Activated CD4-positive, alpha-beta memory T cell treated with anti-CD3 and anti-CD28 coated beads for 36 hours (primary cell): ENCODE results near the gene PLXNB1. TPM values are rescaled to one million over a fixed set of nuclear protein-coding genes. Genes with fewer than 3 reads are reported as not detected.
"Not testable (repeated sequence)": the region's sequence is repeated elsewhere in the genome, so short reads cannot be mapped to it uniquely, and the experiment has no call there.

Experiments
- CTCF ChIA-PET: fragments of 350-600 bp; sonication (Branson Sonifier 250); formaldehyde crosslinking; loops from one replicate; lab custom pipeline; 2021; ENCODE audit warnings: antibody characterized with exemption, inconsistent platforms; lab: Charles Lee
- POLR2A ChIA-PET: fragments of 350-600 bp; sonication (Branson Sonifier 250); formaldehyde crosslinking; loops from one replicate; lab custom pipeline; 2021; ENCODE audit warnings: antibody characterized with exemption; lab: Charles Lee
- DNase-seq: peaks from one replicate; pipeline ENCODE4 v3.0.0-alpha.2; 2020
- H3K27ac Mint-ChIP-seq: one replicate; pipeline ENCODE4 v1.8.0; 2021; ENCODE audit warnings: mixed read lengths
- H3K27me3 Mint-ChIP-seq: one replicate; pipeline ENCODE4 v1.8.0; 2021; ENCODE audit warnings: mixed read lengths
- H3K36me3 Mint-ChIP-seq: one replicate; pipeline ENCODE4 v1.8.0; 2021; ENCODE audit warnings: mixed read lengths
- H3K4me1 Mint-ChIP-seq: one replicate; pipeline ENCODE4 v1.8.0; 2021; ENCODE audit warnings: low read depth, mixed read lengths
- H3K4me3 Mint-ChIP-seq: one replicate; pipeline ENCODE4 v1.8.0; 2021; ENCODE audit warnings: mild to moderate bottlenecking, mixed read lengths
- H3K9me3 Mint-ChIP-seq: one replicate; pipeline ENCODE4 v1.8.0; 2021; ENCODE audit warnings: mixed read lengths
- intact Hi-C: fragments of 100-400 bp; cut with micrococcal nuclease; formaldehyde crosslinking; loops from one replicate; pipeline ENCODE4 v1.15.1; 2023
- total RNA-seq, 2 experiments: library from RNA; stranded (reverse); gene quantifications; one replicate each; pipeline ENCODE4 v1.2.3, GENCODE V29; 2021

Gene PLXNB1
- total RNA-seq, 2 experiments from 2014 or later = 3.2 to 3.8 TPM

DNA sequence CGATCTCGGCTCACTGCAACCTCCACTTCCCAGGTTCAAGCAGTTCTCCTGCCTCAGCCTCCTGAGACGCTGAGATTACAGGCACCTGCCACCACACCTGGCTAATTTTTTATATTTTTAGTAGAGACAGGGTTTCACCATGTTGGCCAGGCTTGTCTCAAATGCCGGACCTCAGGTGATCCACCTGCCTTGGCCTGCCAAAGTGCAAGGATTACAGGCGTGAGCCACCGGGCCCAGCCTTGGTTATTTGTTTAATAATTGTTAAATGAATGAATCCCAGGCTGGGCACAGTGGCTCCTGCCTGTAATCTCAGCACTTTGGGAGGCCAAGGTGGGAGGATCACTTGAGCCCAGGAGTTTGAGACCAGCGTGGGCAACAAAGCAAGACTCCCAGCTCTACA is 31.9 kb upstream of the PLXNB1 start:
- DNase-seq, H3K27me3 Mint-ChIP-seq, H3K27ac Mint-ChIP-seq, H3K9me3 Mint-ChIP-seq, CTCF ChIA-PET, POLR2A ChIA-PET, H3K4me3 Mint-ChIP-seq, intact Hi-C loops: not testable (repeated sequence)
- peaks cover 24% of the 10 kb centered on the region for H3K36me3 Mint-ChIP-seq
- H3K4me1 Mint-ChIP-seq = peaks cover 10% of the 10 kb centered on the region

DNA sequence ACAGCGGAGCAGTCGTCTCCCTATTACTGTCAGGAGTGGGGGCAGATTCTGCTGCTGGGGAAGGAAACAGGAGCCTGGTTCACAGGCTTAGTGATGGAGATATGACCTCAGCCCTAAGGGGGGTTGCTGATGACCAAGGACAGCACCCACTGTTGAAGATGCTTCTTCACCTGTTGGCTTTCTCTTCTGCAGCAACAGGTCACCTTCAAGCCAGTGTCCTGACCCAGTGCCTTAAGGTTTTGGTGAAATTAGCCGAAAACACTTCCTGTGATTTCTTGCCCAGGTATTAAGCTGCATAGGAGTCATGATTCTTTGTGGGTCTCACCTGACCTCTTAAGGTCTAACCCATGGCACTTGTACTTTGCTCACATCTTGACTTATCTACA is 30.6 kb upstream of the PLXNB1 start:
- ChIA-PET POLR2A (no interaction called here), CTCF (no interaction called here)
- no peaks in the 10 kb centered on the region for H3K27me3 Mint-ChIP-seq
- peaks cover 21% of the 10 kb centered on the region for H3K36me3 Mint-ChIP-seq
- no peak overlapping the region for H3K4me3 Mint-ChIP-seq
- H3K9me3 Mint-ChIP-seq = no peaks in the 10 kb centered on the region
- H3K4me1 Mint-ChIP-seq = peaks cover 2% of the 10 kb centered on the region
- no peak for DNase-seq
- intact Hi-C loops = no loop called here
- no peak overlapping the region for H3K27ac Mint-ChIP-seq

DNA sequence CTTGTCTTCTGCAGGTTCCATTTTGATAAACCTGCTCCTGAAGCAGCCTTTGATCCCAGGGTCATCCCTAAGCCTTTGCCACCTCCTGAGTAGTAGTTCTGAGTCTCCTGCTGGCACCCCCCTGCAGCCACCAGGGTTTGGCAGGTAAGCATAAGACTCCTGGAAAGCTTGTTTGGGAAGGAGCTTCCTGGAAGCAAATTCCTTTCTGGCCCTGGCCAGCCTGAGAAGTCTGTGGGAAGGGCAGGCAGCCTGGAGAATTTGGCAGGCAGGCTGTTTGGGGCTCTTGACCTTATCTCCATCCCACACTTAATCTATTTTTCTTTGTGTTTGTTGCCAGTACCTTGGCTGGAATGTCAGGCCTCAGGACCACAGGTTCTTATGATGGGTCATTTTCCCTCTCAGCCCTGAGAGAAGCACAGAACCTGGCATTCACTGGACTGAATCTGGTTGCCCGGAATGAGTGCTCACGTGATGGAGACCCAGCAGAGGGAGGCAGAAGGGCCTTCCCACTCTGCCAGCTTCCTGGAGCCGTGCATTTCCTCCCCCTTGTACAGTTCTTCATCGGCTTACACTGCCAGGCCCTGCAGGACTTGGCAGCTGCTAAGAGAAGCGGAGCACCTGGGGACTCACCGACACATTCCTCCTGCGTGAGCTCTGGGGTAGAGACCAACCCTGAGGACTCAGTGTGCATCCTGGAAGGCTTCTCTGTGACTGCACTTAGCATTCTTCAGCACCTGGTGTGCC is 30.1 kb upstream of the PLXNB1 start:
- DNase-seq = peak; percentile 0
- no peaks in the 10 kb centered on the region for H3K4me1 Mint-ChIP-seq
- CTCF ChIA-PET = interaction anchor here (1.3 kb wide), 1 partner anchor 24 kb away, joined by 6 read pairs; no protein-coding TSS in a partner anchor
- H3K36me3 Mint-ChIP-seq = peaks cover 25% of the 10 kb centered on the region
- H3K9me3 Mint-ChIP-seq = no peaks in the 10 kb centered on the region
- H3K27me3 Mint-ChIP-seq = no peaks in the 10 kb centered on the region
- no peak overlapping the region for H3K4me3 Mint-ChIP-seq
- H3K27ac Mint-ChIP-seq = no peak overlapping the region
- POLR2A ChIA-PET = no interaction called here
- intact Hi-C loops = no loop called here

DNA sequence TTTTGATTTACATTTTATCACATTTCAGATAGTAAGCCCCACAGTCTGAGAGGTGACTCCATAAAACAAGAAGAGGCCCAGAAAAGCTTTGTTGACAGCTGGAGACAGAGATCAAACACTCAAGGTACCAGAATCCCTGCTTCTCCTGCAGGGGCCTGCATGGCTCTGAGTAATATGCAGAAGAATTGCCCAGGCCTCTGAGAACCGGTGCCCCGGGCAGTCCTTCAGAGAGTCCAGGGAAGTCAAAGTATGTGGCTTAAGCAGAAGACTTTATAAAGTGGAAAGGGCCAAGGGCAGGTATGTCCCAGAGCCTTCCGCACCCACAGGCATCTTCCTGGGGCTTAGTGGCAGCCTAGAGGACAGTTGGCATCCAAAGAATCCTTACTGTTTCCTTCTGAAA is 29.4 kb upstream of the PLXNB1 start:
- no peaks in the 10 kb centered on the region for H3K4me1 Mint-ChIP-seq
- no peaks in the 10 kb centered on the region for H3K9me3 Mint-ChIP-seq
- CTCF ChIA-PET = interaction anchor here (1.3 kb wide), 1 partner anchor 23 kb away, joined by 6 read pairs; no protein-coding TSS in a partner anchor
- POLR2A ChIA-PET = no interaction called here
- H3K27me3 Mint-ChIP-seq = no peaks in the 10 kb centered on the region
- H3K36me3 Mint-ChIP-seq = peaks cover 29% of the 10 kb centered on the region
- H3K27ac Mint-ChIP-seq = no peak overlapping the region
- no peak for DNase-seq
- intact Hi-C loops = no loop called here
- no peak overlapping the region for H3K4me3 Mint-ChIP-seq

DNA sequence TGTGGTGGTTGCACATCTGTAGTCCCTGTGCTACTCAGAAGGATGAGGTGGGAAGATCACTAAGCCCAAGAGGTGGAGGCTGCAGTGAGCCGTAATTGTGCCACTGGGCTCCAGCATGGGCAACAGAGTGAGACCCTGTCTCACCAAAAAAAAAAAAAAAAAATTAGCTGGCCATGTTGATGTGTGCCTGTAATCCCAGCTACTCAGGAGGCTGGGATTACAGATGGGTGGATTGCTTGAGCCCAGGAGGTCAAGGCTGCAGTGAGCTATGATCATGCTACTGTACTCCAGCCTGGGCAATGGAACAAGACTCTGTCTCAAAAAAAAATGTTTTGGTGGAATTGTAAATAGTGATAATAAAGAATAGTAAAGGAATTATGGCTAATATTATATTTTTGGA is 26.6 kb upstream of the PLXNB1 start:
- Mint-ChIP-seq H3K4me3 (no peak overlapping the region), H3K36me3 (peaks cover 43% of the 10 kb centered on the region), H3K4me1 (no peaks in the 10 kb centered on the region), H3K27ac (peak overlapping the region; percentile 28), H3K9me3 (no peaks in the 10 kb centered on the region), H3K27me3 (no peaks in the 10 kb centered on the region)
- intact Hi-C loops = no loop called here
- no peak for DNase-seq
- ChIA-PET CTCF (interaction anchor here (2.6 kb wide), 1 partner anchor 20 kb away, joined by 20 read pairs; no protein-coding TSS in a partner anchor), POLR2A (interaction anchor here (1.1 to 1.6 kb wide), 2 partner anchors 10 to 17 kb away, joined by 3 to 5 read pairs; partner anchors contain the start of genes ATRIP, CCDC51 and TMA7)

DNA sequence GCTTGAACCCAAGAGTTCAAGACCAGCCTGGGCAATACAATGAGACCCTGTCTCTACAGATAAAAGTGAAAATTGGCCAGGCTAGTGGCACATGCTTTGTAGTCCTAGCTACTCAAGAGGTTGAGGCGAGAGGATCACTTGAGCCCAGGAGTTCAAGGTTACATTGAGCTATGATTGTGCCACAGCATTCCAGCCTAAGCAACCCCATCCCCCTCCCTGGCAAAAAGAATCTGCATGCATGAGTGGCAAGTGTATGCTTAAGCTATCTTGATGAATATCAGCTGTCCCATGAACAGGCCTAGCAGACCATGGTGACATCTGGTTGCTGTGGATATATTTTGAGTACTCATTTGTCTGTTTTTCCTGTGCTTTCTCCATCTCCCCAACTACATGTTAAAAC is 21.4 kb upstream of the PLXNB1 start:
- DNase-seq = no peak
- Mint-ChIP-seq H3K4me3 (no peak overlapping the region), H3K27me3 (no peaks in the 10 kb centered on the region), H3K27ac (no peak overlapping the region), H3K9me3 (no peaks in the 10 kb centered on the region), H3K4me1 (peaks cover 19% of the 10 kb centered on the region), H3K36me3 (peaks cover 34% of the 10 kb centered on the region)
- CTCF ChIA-PET = interaction anchor here (4.6 kb wide), 1 partner anchor 15 kb away, joined by 33 read pairs; no protein-coding TSS in a partner anchor
- POLR2A ChIA-PET = no interaction called here
- intact Hi-C loops = no loop called here

DNA sequence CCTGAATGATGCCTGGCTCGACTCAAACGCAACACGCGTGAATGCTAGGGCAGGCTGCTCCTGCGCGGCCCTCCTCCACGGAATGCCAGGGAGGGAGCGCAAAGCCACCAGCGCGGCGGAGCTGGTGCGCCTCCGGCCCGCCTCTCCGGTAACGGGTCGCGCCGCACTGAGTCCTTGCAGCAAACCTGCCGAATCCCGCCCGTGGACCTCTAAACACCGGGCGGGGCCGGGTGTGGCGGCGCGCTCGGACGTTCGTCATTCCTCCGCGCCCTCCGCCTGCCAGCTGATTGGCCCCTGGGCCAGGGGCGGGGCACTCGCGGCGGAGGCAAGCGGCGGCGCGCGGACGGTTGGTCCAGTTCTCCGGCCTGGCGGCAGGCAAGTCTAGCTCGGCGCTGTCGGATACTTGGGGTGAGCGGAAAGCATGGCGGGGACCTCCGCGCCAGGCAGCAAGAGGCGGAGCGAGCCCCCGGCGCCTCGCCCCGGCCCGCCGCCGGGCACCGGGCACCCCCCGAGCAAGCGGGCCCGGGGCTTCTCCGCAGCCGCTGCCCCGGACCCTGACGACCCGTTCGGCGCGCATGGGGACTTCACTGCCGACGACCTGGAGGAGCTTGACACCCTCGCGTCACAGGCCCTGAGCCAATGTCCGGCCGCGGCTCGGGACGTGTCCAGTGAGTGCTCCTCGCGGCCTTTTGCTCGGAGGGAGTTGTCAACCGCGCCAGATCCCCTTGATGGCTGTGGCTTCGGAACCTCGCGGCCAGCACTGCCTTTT is 16.7 kb upstream of the PLXNB1 start, which contains the start of gene ATRIP:
Gene ATRIP (plus strand): TSS at position 313 of the 769 bp plus-strand sequence. CDS start 109 bp downstream, at position 422.
- H3K27ac Mint-ChIP-seq = peak within 1 kb of the TSS; percentile 64
- H3K27me3 Mint-ChIP-seq = no peaks in the 10 kb centered on the region
- ChIA-PET CTCF (interaction anchor here (1.1 to 4.4 kb wide), 7 partner anchors 11 to 238 kb away, joined by 3 to 70 read pairs (median 10); no protein-coding TSS in a partner anchor), POLR2A (interaction anchor here (1.1 to 3.3 kb wide), 5 partner anchors 10 to 1023 kb away, joined by 3 to 15 read pairs (median 6); partner anchors contain the start of gene DAG1)
- H3K9me3 Mint-ChIP-seq = no peaks in the 10 kb centered on the region
- peak within 1 kb of the TSS; percentile 90 for H3K4me3 Mint-ChIP-seq
- H3K4me1 Mint-ChIP-seq = peaks cover 43% of the 10 kb centered on the region
- H3K36me3 Mint-ChIP-seq = peaks cover 36% of the 10 kb centered on the region
- intact Hi-C loops = no loop called here
- peak; percentile 91 for DNase-seq

DNA sequence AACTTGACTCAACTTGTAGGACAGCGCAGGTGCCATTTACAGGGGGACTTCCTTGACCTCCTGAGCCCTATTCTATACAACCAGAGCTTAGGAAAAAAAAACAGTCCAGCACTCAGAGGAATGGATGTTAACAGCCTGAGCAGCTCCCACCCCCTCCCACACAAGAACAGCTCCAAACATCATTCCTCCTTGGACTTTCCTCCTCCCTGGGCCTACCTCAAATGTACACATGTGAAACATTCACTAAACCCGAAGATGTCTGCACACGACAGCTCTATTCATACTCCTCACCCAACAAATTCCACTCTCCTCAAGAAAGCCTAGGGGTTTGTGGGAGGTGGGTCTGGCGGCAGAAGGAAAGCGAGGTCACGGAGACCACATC is 16.1 kb upstream of the PLXNB1 start:
- POLR2A ChIA-PET = interaction anchor here (1.1 to 3.3 kb wide), 5 partner anchors 10 to 1024 kb away, joined by 3 to 15 read pairs (median 6); partner anchors contain the start of gene DAG1
- CTCF ChIA-PET = interaction anchor here (1.1 to 4.4 kb wide), 8 partner anchors 10 to 239 kb away, joined by 3 to 70 read pairs (median 8); no protein-coding TSS in a partner anchor
- Mint-ChIP-seq H3K27ac (peak overlapping the region; percentile 64), H3K4me3 (peak overlapping the region; percentile 90), H3K9me3 (no peaks in the 10 kb centered on the region), H3K36me3 (peaks cover 37% of the 10 kb centered on the region), H3K4me1 (peaks cover 46% of the 10 kb centered on the region), H3K27me3 (no peaks in the 10 kb centered on the region)
- no peak for DNase-seq
- intact Hi-C loops = no loop called here

DNA sequence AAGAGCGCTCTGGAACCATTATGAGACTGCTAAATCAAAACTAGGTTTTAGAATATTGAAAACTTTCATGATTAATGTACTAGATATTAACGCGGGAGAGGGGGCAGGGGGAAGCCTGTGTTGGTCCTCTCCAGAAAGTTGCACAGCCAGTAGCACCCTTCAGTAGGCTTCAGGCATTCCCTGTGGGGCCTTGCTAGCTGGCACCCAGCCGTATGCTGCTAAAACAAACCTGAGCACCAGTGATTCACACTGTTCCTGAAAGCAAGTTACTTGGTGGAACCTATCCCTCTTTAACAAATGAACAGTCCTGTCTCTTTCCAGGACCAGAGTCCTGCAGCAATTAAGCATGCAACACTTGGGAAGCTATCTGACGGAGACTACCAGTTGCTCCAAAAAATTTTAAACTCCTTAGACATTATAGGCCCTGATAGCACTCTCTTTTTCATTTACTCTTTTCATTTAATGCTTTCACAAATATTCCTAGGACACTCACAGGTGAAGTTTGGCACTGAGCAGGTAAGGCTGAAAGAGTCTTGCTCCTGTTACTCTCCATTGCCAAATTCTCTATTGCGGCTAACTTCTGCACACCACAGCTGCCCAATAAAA is 15.5 kb upstream of the PLXNB1 start:
- intact Hi-C loops = no loop called here
- ChIA-PET CTCF (interaction anchor here (1.1 to 4.4 kb wide), 6 partner anchors 10 to 172 kb away, joined by 3 to 70 read pairs (median 9); no protein-coding TSS in a partner anchor), POLR2A (interaction anchor here (1.4 to 3.3 kb wide), 4 partner anchors 9 to 27 kb away, joined by 5 to 15 read pairs (median 7); a partner anchor contains a TSS)
- DNase-seq = no peak
- H3K9me3 Mint-ChIP-seq = no peaks in the 10 kb centered on the region
- H3K27me3 Mint-ChIP-seq = no peaks in the 10 kb centered on the region
- H3K27ac Mint-ChIP-seq = peak overlapping the region; percentile 64
- peak overlapping the region; percentile 90 for H3K4me3 Mint-ChIP-seq
- peaks cover 46% of the 10 kb centered on the region for H3K4me1 Mint-ChIP-seq
- H3K36me3 Mint-ChIP-seq = peaks cover 42% of the 10 kb centered on the region

DNA sequence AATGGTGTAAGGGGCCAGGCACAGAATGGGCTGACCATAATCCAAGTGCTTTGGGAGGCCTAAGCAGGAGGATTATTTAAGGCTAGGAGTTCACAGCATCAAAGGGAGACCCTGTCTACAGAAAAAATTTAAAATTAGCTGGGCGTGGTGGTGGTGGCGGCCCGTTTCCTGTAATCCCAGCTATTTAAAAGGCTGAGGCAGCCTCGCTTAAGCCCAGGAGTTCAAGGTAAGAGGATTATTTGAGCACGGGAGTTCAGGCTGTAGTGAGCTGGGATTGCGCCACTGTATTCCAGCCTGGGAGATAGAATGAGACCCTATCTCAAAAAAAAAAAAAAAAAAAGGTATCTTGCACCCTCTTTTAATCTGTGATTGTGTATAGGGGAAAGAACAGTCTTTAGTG is 12.1 kb upstream of the PLXNB1 start:
- no peak for DNase-seq
- POLR2A ChIA-PET = no interaction called here
- no peaks in the 10 kb centered on the region for H3K27me3 Mint-ChIP-seq
- intact Hi-C loops = loop anchor here (2.0 to 5.0 kb wide), 2 partner anchors 215 to 253 kb away; partner anchors contain the start of gene CDC25A
- H3K36me3 Mint-ChIP-seq = peaks cover 41% of the 10 kb centered on the region
- H3K4me1 Mint-ChIP-seq = peaks cover 43% of the 10 kb centered on the region
- CTCF ChIA-PET = interaction anchor here (1.1 kb wide), 1 partner anchor 116 kb away, joined by 3 read pairs; no protein-coding TSS in a partner anchor
- peak overlapping the region; percentile 87 for H3K27ac Mint-ChIP-seq
- no peaks in the 10 kb centered on the region for H3K9me3 Mint-ChIP-seq
- peak overlapping the region; percentile 90 for H3K4me3 Mint-ChIP-seq

DNA sequence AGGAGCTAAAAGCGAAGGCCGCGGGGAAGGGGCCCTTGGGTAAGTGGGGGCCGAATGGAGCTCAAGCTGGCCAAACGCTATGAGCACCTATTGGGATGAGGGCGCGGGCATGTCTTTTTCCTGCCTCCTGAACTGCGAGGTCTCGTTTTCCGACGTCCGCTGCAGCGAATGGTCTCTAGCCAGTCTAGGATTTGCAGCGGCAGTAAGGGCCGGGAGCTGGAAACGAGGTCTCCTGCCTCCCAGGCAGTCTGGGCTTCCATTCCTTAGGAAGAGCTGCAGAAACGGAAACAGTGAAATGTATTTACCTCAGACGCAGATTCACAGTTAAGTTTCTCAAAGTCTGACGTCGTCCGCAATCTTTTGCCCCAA is 10.7 kb upstream of the PLXNB1 start:
- DNase-seq = no peak
- H3K4me1 Mint-ChIP-seq = peaks cover 34% of the 10 kb centered on the region
- CTCF ChIA-PET = interaction anchor here (0.8 to 9.7 kb wide), 6 partner anchors 39 to 200 kb away, joined by 3 to 290 read pairs (median 4); partner anchors contain the start of gene ZNF589
- no peaks in the 10 kb centered on the region for H3K27me3 Mint-ChIP-seq
- H3K36me3 Mint-ChIP-seq = peaks cover 32% of the 10 kb centered on the region
- peak overlapping the region; percentile 90 for H3K4me3 Mint-ChIP-seq
- POLR2A ChIA-PET = interaction anchor here (0.6 to 2.9 kb wide), 5 partner anchors 10 to 196 kb away, joined by 3 to 14 read pairs (median 5); no protein-coding TSS in a partner anchor
- intact Hi-C loops = loop anchor here (1.0 to 5.0 kb wide), 6 partner anchors 33 to 252 kb away; partner anchors contain the start of genes CDC25A, PFKFB4 and ZNF589
- peak overlapping the region; percentile 87 for H3K27ac Mint-ChIP-seq
- no peaks in the 10 kb centered on the region for H3K9me3 Mint-ChIP-seq
